Esophagus squamous epithelium (tissue), 4 donors: ENCODE data around the gene NBPF4.
"Not testable (repeated sequence)": the region's sequence is repeated elsewhere in the genome, so short reads cannot be mapped to it uniquely, and the experiment has no call there.

Experiments used
- POLR2A ChIP-seq, 4 donors: fragments of 450-650 bp; IDR thresholded peaks; one replicate each; pipeline ENCODE4 v1.6.1; 2017; ENCODE audit warnings: antibody characterized with exemption in 4 of 4, mild to moderate bottlenecking in 4 of 4, moderate library complexity in 3 of 4
- TF ChIP-seq, protein P1 (sequence below), 6 experiments: fragments of 450-650 bp in 4 of 6; fragments of 200-600 bp in 2 of 6; sonication (generic) in 2 of 6; IDR thresholded peaks; one replicate each; pipeline ENCODE4 v1.5.1; 2016 to 2019; ENCODE audit warnings: antibody characterized with exemption in 6 of 6, mild to moderate bottlenecking in 4 of 6, moderate library complexity in 4 of 6

DNA sequence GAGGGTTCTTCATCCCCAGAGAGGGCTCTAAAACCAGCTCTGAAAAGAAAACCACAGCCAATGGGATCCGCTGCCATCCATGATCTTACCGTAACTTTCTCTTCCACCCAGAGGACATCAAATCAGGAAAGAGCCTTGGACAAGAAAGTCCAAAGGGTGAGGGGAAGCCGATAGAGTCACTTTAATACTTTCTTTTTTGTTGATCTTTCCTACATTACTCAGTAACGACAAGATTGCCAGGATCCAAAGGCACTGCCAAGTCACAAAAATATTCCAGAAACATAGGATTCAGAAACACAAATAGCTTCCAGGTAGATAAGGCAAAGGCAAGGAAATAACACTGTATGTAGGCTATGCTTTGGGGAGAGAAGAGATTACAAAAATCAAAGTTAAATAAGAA lies 17.0 kb downstream of the NBPF4 start:
- TF ChIP-seq, protein P1, sequence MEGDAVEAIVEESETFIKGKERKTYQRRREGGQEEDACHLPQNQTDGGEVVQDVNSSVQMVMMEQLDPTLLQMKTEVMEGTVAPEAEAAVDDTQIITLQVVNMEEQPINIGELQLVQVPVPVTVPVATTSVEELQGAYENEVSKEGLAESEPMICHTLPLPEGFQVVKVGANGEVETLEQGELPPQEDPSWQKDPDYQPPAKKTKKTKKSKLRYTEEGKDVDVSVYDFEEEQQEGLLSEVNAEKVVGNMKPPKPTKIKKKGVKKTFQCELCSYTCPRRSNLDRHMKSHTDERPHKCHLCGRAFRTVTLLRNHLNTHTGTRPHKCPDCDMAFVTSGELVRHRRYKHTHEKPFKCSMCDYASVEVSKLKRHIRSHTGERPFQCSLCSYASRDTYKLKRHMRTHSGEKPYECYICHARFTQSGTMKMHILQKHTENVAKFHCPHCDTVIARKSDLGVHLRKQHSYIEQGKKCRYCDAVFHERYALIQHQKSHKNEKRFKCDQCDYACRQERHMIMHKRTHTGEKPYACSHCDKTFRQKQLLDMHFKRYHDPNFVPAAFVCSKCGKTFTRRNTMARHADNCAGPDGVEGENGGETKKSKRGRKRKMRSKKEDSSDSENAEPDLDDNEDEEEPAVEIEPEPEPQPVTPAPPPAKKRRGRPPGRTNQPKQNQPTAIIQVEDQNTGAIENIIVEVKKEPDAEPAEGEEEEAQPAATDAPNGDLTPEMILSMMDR (IDR thresholded peaks at IDR 0.05), result not testable (repeated sequence)
- not testable (repeated sequence) for TF ChIP-seq POLR2A (IDR thresholded peaks at IDR 0.05)
